Measurements from ENCODE around the gene DTL. TPM values are rescaled to one million over a fixed set of nuclear protein-coding genes. Genes with fewer than 3 reads are reported as not detected.

DTL gene, protein sequence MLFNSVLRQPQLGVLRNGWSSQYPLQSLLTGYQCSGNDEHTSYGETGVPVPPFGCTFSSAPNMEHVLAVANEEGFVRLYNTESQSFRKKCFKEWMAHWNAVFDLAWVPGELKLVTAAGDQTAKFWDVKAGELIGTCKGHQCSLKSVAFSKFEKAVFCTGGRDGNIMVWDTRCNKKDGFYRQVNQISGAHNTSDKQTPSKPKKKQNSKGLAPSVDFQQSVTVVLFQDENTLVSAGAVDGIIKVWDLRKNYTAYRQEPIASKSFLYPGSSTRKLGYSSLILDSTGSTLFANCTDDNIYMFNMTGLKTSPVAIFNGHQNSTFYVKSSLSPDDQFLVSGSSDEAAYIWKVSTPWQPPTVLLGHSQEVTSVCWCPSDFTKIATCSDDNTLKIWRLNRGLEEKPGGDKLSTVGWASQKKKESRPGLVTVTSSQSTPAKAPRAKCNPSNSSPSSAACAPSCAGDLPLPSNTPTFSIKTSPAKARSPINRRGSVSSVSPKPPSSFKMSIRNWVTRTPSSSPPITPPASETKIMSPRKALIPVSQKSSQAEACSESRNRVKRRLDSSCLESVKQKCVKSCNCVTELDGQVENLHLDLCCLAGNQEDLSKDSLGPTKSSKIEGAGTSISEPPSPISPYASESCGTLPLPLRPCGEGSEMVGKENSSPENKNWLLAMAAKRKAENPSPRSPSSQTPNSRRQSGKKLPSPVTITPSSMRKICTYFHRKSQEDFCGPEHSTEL
- 0.14 and 0.34 TPM in 2 replicates for total RNA-seq

GRCh38 chr1:212035123-212035834 is at the start of gene DTL, which contains the start of gene INTS7:
TSS of gene DTL (plus strand) at chr1:212035748. CDS start at chr1:212035891, 143 bp downstream.
TSS of gene INTS7 (minus strand) at chr1:212035557. CDS start at chr1:212035437, 120 bp downstream.

Other genes starting within 250 kb of the DTL start
- 27.7 and 35.9 TPM in 2 replicates for gene LPGAT1, start 205.0 kb upstream of the DTL start, total RNA-seq
- gene INTS7, start 191 bp upstream of the DTL start, total RNA-seq: 22.2 and 26.0 TPM in 2 replicates
- 32.6 and 37.6 TPM in 2 replicates for gene PPP2R5A, start 249.7 kb downstream of the DTL start, total RNA-seq